DOHH2 (cell line): Measurements from ENCODE around the gene CACNA1F.

ENCODE experiments used
- EZH2phosphoT487 ChIP-seq: fragments of 200-600 bp; sonication (generic); IDR thresholded peaks from 2 replicates; pipeline ENCODE4 v1.6.1; 2017; ENCODE audit warnings: borderline replicate concordance, mild to moderate bottlenecking, antibody characterized with exemption, low read length, moderate library complexity, mixed read lengths
- TF ChIP-seq, protein P1 (sequence below): fragments of 200-600 bp; sonication (generic); IDR thresholded peaks from one replicate; pipeline ENCODE4 v1.5.1; 2014; ENCODE audit warnings: antibody characterized with exemption, mild to moderate bottlenecking, low read depth, low read length; ENCODE audit not compliant: poor library complexity, severe bottlenecking

DNA sequence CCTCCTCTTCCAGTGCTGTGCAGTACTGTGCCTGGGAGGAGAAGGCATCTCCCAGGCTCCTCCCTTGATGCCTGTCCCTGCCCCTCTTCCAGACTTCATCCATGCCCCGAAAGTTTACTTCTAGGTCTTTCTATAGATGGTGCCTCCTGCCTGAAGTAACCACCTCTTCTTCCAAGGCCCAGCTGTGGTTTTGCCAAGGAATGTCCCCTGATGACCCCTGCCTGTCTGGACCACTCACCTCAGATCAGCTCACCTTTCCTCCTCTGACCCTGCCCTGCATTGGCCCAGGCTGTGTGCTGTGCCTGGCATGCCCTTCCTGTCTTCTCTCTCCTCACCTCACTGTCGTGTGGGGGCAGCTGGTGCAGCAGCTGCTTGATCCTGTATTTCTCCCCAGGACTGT lies 53.8 kb downstream of the CACNA1F start:
- TF ChIP-seq, protein P1, sequence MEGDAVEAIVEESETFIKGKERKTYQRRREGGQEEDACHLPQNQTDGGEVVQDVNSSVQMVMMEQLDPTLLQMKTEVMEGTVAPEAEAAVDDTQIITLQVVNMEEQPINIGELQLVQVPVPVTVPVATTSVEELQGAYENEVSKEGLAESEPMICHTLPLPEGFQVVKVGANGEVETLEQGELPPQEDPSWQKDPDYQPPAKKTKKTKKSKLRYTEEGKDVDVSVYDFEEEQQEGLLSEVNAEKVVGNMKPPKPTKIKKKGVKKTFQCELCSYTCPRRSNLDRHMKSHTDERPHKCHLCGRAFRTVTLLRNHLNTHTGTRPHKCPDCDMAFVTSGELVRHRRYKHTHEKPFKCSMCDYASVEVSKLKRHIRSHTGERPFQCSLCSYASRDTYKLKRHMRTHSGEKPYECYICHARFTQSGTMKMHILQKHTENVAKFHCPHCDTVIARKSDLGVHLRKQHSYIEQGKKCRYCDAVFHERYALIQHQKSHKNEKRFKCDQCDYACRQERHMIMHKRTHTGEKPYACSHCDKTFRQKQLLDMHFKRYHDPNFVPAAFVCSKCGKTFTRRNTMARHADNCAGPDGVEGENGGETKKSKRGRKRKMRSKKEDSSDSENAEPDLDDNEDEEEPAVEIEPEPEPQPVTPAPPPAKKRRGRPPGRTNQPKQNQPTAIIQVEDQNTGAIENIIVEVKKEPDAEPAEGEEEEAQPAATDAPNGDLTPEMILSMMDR, result no peak
- no peak for TF ChIP-seq EZH2phosphoT487
